Activated CD4-positive, alpha-beta T cell treated with anti-CD3 and anti-CD28 coated beads, Interleukin-2, amount 10 ng/mL, durations not matched to agents 7 days and 5 days (primary cell): ENCODE measurements around the gene TXNDC5. TPM values are rescaled to one million over a fixed set of nuclear protein-coding genes. Genes with fewer than 3 reads are reported as not detected.

ENCODE experiments used
- CTCF ChIA-PET: fragments of 350-600 bp; sonication (Branson Sonifier 250); formaldehyde crosslinking; loops from one replicate; lab custom pipeline; 2021; ENCODE audit warnings: antibody characterized with exemption; lab: Charles Lee
- POLR2A ChIA-PET: fragments of 350-600 bp; sonication (Branson Sonifier 250); formaldehyde crosslinking; loops from one replicate; lab custom pipeline; 2021; ENCODE audit warnings: antibody characterized with exemption; lab: Charles Lee
- DNase-seq: peaks from one replicate; pipeline ENCODE4 v3.0.0-alpha.2; 2020
- H3K27ac Mint-ChIP-seq: one replicate; pipeline ENCODE4 v1.8.0; 2021; ENCODE audit warnings: mild to moderate bottlenecking, moderate library complexity, mixed read lengths
- H3K27me3 Mint-ChIP-seq: one replicate; pipeline ENCODE4 v1.8.0; 2021; ENCODE audit warnings: mixed read lengths
- H3K36me3 Mint-ChIP-seq: one replicate; pipeline ENCODE4 v1.8.0; 2021; ENCODE audit warnings: low read depth, mixed read lengths
- H3K4me1 Mint-ChIP-seq: one replicate; pipeline ENCODE4 v1.8.0; 2021; ENCODE audit warnings: mixed read lengths
- H3K4me3 Mint-ChIP-seq: one replicate; pipeline ENCODE4 v1.8.0; 2021; ENCODE audit warnings: mild to moderate bottlenecking, moderate library complexity, mixed read lengths
- H3K9me3 Mint-ChIP-seq: one replicate; pipeline ENCODE4 v1.8.0; 2021; ENCODE audit warnings: mixed read lengths
- total RNA-seq, 2 experiments: library from RNA; stranded (reverse); gene quantifications; one replicate each; pipeline ENCODE4 v1.2.3, GENCODE V29; 2021

The TXNDC5 gene
- total RNA-seq, 2 experiments from 2014 or later = 32.5 to 33.2 TPM

DNA sequence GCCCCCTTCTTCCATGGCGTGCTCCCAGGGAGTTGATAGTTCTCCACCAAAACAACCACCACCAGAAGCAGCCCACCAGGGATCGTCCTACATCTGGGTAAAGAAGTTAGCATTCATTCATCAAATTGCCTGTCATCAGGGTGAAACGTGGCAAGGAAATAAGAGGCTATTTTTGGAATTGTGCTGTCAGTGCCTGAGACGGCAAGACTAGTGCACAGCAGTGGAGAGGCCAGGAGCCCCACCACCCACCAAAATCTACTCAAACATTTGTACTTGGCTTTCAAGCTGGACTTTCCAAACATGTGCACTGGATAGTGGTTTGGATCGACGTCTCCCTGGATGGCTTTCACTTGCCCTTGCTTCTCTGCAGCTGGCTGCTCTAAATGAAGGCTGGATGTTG, 44.8 kb downstream of the TXNDC5 start:
- DNase-seq = no peak
- ChIA-PET POLR2A (no interaction called here), CTCF (interaction anchor here (0.5 kb wide), 1 partner anchor 28 kb away, joined by 4 read pairs; no protein-coding TSS in a partner anchor)
- no peak overlapping the region for H3K27ac Mint-ChIP-seq
- no peak overlapping the region for H3K4me3 Mint-ChIP-seq
- no peaks in the 10 kb centered on the region for H3K4me1 Mint-ChIP-seq
- H3K36me3 Mint-ChIP-seq = no peaks in the 10 kb centered on the region
- no peaks in the 10 kb centered on the region for H3K9me3 Mint-ChIP-seq
- H3K27me3 Mint-ChIP-seq = peaks cover 6% of the 10 kb centered on the region

GRCh38 chr6:7859591-7859990, 51.0 kb downstream of the TXNDC5 start:
- no peak overlapping the region for H3K27ac Mint-ChIP-seq
- H3K4me1 Mint-ChIP-seq = no peaks in the 10 kb centered on the region
- no peaks in the 10 kb centered on the region for H3K9me3 Mint-ChIP-seq
- no peak for DNase-seq
- ChIA-PET POLR2A (no interaction called here), CTCF (interaction anchor here (0.7 kb wide), 1 partner anchor 1622 kb away, joined by 3 read pairs; no protein-coding TSS in a partner anchor)
- no peak overlapping the region for H3K4me3 Mint-ChIP-seq
- H3K36me3 Mint-ChIP-seq = no peaks in the 10 kb centered on the region
- no peaks in the 10 kb centered on the region for H3K27me3 Mint-ChIP-seq

DNA sequence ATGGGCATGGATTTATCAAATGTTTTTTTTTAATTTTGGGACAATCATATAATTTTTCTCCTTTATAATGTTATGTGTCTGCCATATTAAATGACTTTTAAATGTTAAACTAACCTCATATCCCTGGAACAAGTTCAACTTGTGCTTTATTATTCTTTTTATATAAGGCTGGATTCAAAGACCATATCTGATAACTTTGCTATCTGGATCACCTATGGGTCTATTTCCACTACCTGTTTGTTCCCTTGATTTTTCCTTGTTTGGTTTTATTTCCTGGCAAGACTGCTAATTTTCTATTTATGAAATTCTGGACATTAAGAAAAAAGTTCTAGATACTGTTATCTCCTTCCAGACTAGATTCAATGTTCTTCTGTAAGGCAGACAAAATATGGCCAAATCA, 58.8 kb downstream of the TXNDC5 start:
- CTCF ChIA-PET = no interaction called here
- peaks cover 12% of the 10 kb centered on the region for H3K27me3 Mint-ChIP-seq

DNA sequence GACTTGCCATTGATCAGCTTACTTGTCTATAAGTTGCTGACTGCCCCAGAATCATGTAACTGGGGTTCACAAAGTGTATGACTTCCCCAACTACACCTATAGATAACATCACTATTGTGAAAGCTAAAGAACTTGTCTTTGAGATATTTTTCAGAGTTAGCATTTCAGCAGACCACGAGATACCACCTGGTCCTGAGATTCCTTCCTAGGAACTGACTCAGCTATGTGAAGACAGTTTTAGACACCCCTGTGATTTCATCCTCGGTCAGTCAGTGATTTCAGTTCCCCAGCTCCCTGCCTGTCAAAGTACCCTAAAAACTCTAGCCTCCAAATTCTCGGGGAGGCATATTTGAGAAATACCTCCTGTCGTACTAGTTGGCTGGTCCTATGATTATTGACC, 62.4 kb downstream of the TXNDC5 start:
- no peak overlapping the region for H3K4me3 Mint-ChIP-seq
- CTCF ChIA-PET = no interaction called here
- H3K36me3 Mint-ChIP-seq = no peaks in the 10 kb centered on the region
- peaks cover 16% of the 10 kb centered on the region for H3K27me3 Mint-ChIP-seq
- peaks cover 4% of the 10 kb centered on the region for H3K9me3 Mint-ChIP-seq
- H3K27ac Mint-ChIP-seq = no peak overlapping the region
- no peaks in the 10 kb centered on the region for H3K4me1 Mint-ChIP-seq
- POLR2A ChIA-PET = no interaction called here
- DNase-seq = no peak

More for the DNA sequence above, 58.8 kb downstream of the TXNDC5 start:
- no peaks in the 10 kb centered on the region for H3K36me3 Mint-ChIP-seq
- peaks cover 4% of the 10 kb centered on the region for H3K9me3 Mint-ChIP-seq
- POLR2A ChIA-PET = no interaction called here
- H3K4me3 Mint-ChIP-seq = no peak overlapping the region
- no peak overlapping the region for H3K27ac Mint-ChIP-seq
- no peaks in the 10 kb centered on the region for H3K4me1 Mint-ChIP-seq
- no peak for DNase-seq

GRCh38 chr6:7846966-7847818, 63.4 kb downstream of the TXNDC5 start:
- H3K9me3 Mint-ChIP-seq = peaks cover 4% of the 10 kb centered on the region
- peaks cover 16% of the 10 kb centered on the region for H3K27me3 Mint-ChIP-seq
- no peaks in the 10 kb centered on the region for H3K4me1 Mint-ChIP-seq
- CTCF ChIA-PET = no interaction called here
- H3K36me3 Mint-ChIP-seq = no peaks in the 10 kb centered on the region
- H3K4me3 Mint-ChIP-seq = no peak overlapping the region
- DNase-seq = no peak
- POLR2A ChIA-PET = no interaction called here
- H3K27ac Mint-ChIP-seq = no peak overlapping the region

GRCh38 chr6:7841781-7842468, 68.7 kb downstream of the TXNDC5 start:
- H3K4me3 Mint-ChIP-seq = no peak overlapping the region
- ChIA-PET CTCF (no interaction called here), POLR2A (no interaction called here)
- no peaks in the 10 kb centered on the region for H3K9me3 Mint-ChIP-seq
- H3K27me3 Mint-ChIP-seq = peaks cover 7% of the 10 kb centered on the region
- H3K36me3 Mint-ChIP-seq = no peaks in the 10 kb centered on the region
- H3K4me1 Mint-ChIP-seq = no peaks in the 10 kb centered on the region
- no peak overlapping the region for H3K27ac Mint-ChIP-seq
- no peak for DNase-seq

GRCh38 chr6:7836371-7837026, 74.1 kb downstream of the TXNDC5 start:
- Mint-ChIP-seq H3K9me3 (no peaks in the 10 kb centered on the region), H3K27ac (no peak overlapping the region), H3K4me1 (no peaks in the 10 kb centered on the region), H3K4me3 (no peak overlapping the region), H3K27me3 (peaks cover 3% of the 10 kb centered on the region), H3K36me3 (no peaks in the 10 kb centered on the region)
- no peak for DNase-seq
- POLR2A ChIA-PET = no interaction called here
- CTCF ChIA-PET = no interaction called here

DNA sequence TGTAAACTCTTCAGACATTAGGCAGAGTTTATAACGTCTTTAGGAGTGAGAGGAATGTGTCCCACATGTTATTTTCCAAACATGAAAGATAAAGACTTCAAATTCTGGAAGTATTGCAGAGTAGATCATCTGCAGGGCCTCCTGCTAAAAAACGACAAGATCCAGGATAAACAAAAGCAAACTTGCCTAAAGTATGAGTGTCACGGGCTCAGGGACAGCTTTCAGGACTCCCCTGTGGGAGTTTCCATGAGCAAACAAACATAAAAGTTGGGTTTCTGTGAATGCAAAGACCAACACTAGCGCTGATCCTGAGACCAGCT, 76.9 kb downstream of the TXNDC5 start:
- Mint-ChIP-seq H3K9me3 (no peaks in the 10 kb centered on the region), H3K36me3 (no peaks in the 10 kb centered on the region), H3K27ac (no peak overlapping the region), H3K4me3 (no peak overlapping the region), H3K27me3 (no peaks in the 10 kb centered on the region), H3K4me1 (no peaks in the 10 kb centered on the region)
- ChIA-PET POLR2A (no interaction called here), CTCF (no interaction called here)
- no peak for DNase-seq

DNA sequence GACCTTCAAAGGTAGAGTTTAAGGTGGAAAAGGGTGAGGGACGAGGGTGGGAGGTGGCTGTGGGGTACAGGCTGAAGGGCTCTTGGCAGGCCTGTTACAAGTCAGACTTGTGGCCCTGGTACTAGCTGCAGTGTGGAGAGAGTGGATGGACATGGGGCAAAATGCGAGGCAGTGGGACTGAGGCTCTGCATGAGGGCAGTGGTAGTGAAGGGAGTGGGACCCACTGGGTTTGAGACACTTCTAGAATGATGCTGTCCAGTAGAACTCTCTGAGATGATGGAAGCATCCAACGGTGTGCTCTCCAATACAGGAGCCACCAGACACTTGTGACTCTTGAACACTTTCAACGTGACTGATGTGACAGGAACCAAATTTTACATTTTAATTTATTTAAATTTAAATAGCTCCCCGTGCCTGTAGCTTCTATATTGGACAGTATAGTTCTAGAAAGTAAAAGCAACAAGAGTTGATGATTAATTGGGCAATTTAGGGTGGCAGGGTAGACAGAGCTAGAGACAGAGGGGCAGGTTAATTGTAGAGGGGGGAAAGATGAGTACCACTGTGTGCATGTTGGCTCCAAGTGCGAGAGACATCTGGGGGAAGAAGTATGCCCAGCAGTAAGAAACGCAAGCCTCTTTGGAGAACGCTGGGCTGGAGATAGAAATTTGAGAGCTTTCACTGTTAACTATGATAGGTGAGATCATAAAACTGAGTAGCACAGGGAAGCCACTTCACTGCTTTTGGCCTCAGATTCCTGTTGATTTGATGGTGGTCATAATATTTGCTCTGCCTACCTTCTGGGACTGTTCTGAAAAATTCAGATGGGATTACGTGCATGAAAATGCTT, 77.5 kb downstream of the TXNDC5 start:
- no peak overlapping the region for H3K27ac Mint-ChIP-seq
- CTCF ChIA-PET = no interaction called here
- H3K27me3 Mint-ChIP-seq = no peaks in the 10 kb centered on the region
- no peaks in the 10 kb centered on the region for H3K9me3 Mint-ChIP-seq
- no peak for DNase-seq
- no peaks in the 10 kb centered on the region for H3K36me3 Mint-ChIP-seq
- H3K4me1 Mint-ChIP-seq = no peaks in the 10 kb centered on the region
- H3K4me3 Mint-ChIP-seq = no peak overlapping the region
- POLR2A ChIA-PET = no interaction called here

Other genes starting within 250 kb of the TXNDC5 start
- not detected for gene BMP6, start 184.7 kb downstream of the TXNDC5 start, total RNA-seq
- 10 to 100 TPM; 21.8 to 23.9 TPM for gene BLOC1S5, start 153.6 kb upstream of the TXNDC5 start, total RNA-seq
- gene EEF1E1, start 191.8 kb upstream of the TXNDC5 start, total RNA-seq = 10 to 100 TPM; 36.1 to 37.8 TPM